Activated CD4-positive, alpha-beta T cell treated with anti-CD3 and anti-CD28 coated beads, Interleukin-2, amount 10 ng/mL, durations not matched to agents 7 days and 5 days (primary cell): ENCODE data around the gene SLC7A6. TPM values are rescaled to one million over a fixed set of nuclear protein-coding genes. Genes with fewer than 3 reads are reported as not detected.

Experiments used
- CTCF ChIA-PET: fragments of 350-600 bp; sonication (Branson Sonifier 250); formaldehyde crosslinking; loops from one replicate; lab custom pipeline; 2021; ENCODE audit warnings: antibody characterized with exemption; lab: Charles Lee
- POLR2A ChIA-PET: fragments of 350-600 bp; sonication (Branson Sonifier 250); formaldehyde crosslinking; loops from one replicate; lab custom pipeline; 2021; ENCODE audit warnings: antibody characterized with exemption; lab: Charles Lee
- DNase-seq: peaks from one replicate; pipeline ENCODE4 v3.0.0-alpha.2; 2020
- H3K27ac Mint-ChIP-seq: one replicate; pipeline ENCODE4 v1.8.0; 2021; ENCODE audit warnings: mild to moderate bottlenecking, moderate library complexity, mixed read lengths
- H3K27me3 Mint-ChIP-seq: one replicate; pipeline ENCODE4 v1.8.0; 2021; ENCODE audit warnings: mixed read lengths
- H3K36me3 Mint-ChIP-seq: one replicate; pipeline ENCODE4 v1.8.0; 2021; ENCODE audit warnings: low read depth, mixed read lengths
- H3K4me1 Mint-ChIP-seq: one replicate; pipeline ENCODE4 v1.8.0; 2021; ENCODE audit warnings: mixed read lengths
- H3K4me3 Mint-ChIP-seq: one replicate; pipeline ENCODE4 v1.8.0; 2021; ENCODE audit warnings: mild to moderate bottlenecking, moderate library complexity, mixed read lengths
- H3K9me3 Mint-ChIP-seq: one replicate; pipeline ENCODE4 v1.8.0; 2021; ENCODE audit warnings: mixed read lengths
- microRNA-seq: library from miRNA; unstranded; fragments of <30 nt; microRNA quantifications from one replicate; pipeline ENCODE4 v1.2.0, GENCODE V29; 2021; ENCODE audit warnings: borderline microRNAs expressed, borderline replicate concordance
- total RNA-seq, 2 experiments: library from RNA; stranded (reverse); gene quantifications; one replicate each; pipeline ENCODE4 v1.2.3, GENCODE V29; 2021

SLC7A6 gene
- total RNA-seq, 2 experiments from 2014 or later = 116 to 130 TPM

- no peak overlapping the region for H3K27ac Mint-ChIP-seq
- H3K9me3 Mint-ChIP-seq = no peaks in the 10 kb centered on the region
- CTCF ChIA-PET = no interaction called here
- peaks cover 68% of the 10 kb centered on the region for H3K36me3 Mint-ChIP-seq
- no peak for DNase-seq
- peaks cover 20% of the 10 kb centered on the region for H3K4me1 Mint-ChIP-seq
- POLR2A ChIA-PET = no interaction called here
- no peak overlapping the region for H3K4me3 Mint-ChIP-seq
- H3K27me3 Mint-ChIP-seq = no peaks in the 10 kb centered on the region
Measured at GRCh38 chr16:68345958-68346635, 81.8 kb downstream of the SLC7A6 start.

DNA sequence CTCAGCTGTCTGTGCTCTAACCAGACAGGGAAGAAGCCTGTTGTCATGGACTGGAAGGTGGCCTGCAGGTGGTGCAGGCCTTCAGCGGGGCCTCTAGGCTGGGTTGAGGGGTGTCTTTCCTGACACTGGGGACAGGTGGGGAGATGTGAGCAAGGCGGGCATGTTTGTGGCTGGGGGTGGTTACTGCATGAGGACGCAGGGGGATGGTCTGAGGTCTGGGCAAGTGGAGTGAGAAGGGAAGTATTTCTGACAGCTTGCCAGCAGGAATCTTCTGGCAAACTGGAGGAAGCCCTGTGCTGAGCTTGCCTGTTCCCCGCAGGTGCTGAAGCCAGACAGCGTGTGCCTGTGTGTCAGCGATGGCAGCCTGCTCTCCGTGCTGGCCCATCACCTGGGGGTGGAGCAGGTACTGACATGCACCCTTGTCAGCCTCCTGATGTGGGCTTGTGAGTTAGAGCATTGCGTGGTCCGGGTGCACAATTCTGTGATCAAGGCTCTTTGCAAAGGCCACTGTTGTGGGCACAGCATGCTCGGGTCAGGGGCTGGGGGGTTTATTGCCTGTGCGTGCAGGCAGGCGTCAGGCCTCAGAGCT, 82.7 kb downstream of the SLC7A6 start:
- CTCF ChIA-PET = interaction anchor here (1.2 to 2.0 kb wide), 2 partner anchors 18 to 85 kb away, joined by 4 to 5 read pairs; no protein-coding TSS in a partner anchor
- Mint-ChIP-seq H3K9me3 (no peaks in the 10 kb centered on the region), H3K27ac (no peak overlapping the region), H3K4me1 (peaks cover 20% of the 10 kb centered on the region), H3K4me3 (no peak overlapping the region), H3K27me3 (no peaks in the 10 kb centered on the region), H3K36me3 (peaks cover 73% of the 10 kb centered on the region)
- POLR2A ChIA-PET = no interaction called here
- no peak for DNase-seq

DNA sequence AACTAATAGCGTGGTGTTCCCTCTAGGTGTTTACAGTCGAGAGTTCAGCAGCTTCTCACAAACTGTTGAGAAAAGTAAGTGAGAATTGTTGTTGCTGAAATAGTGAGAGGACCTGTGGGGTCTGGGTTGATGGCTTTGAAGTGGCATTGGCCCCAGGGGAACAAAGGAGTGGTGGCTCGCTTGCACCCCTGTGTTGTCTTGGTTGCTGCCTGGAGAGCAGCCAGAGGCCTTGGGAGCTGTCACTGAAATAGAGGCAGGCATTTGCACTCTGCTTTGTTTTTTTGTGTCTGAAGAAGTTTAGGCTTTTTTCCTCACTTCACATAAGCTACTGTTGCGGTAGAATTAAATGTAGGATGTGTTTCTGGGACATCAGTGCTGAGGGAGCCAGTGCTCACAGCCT, 83.3 kb downstream of the SLC7A6 start:
- ChIA-PET CTCF (interaction anchor here (1.2 to 2.0 kb wide), 2 partner anchors 19 to 86 kb away, joined by 4 to 5 read pairs; no protein-coding TSS in a partner anchor), POLR2A (no interaction called here)
- Mint-ChIP-seq H3K27ac (no peak overlapping the region), H3K27me3 (no peaks in the 10 kb centered on the region), H3K36me3 (peaks cover 74% of the 10 kb centered on the region), H3K4me1 (peaks cover 20% of the 10 kb centered on the region), H3K4me3 (no peak overlapping the region), H3K9me3 (no peaks in the 10 kb centered on the region)
- no peak for DNase-seq

DNA sequence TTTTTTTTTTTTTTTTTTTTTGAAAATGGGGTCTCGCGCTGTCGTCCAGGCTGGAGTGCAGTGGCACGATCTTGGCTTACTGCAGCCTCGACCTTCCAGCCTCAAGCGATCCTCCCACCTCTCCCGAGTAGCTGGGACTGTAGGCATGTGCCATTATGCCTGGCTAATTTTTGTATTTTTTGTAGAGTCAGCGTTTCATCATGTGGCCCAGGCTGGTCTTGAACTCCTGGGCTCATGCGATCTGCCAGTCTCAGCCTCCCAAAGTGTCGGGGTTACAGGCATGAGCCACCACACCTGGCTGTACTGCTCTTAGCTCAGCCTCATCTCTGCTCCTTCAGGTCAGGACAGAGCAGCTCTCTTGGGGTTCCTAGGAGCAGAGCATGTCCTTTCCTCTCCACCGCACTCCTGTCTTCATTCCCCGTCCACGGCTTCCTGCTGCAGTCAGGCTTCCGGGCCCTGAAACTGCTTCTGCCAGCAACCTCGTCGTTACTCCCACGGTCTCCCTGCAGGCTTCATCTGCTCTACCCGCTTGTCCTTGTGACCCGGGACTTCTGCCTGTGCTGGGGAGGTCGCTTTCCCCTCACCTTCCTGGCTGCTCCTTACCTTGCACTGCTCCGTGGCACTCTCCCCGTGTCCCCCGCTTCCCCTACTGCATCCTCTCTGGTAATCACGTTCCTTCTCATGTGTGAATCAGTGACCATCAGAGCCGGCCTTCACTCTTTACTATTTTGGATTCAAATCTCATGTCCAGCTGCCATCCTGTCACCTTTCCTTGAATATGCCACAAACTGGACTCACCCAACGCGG, 84.5 kb downstream of the SLC7A6 start:
- DNase-seq = no peak
- Mint-ChIP-seq H3K36me3 (peaks cover 75% of the 10 kb centered on the region), H3K4me3 (no peak overlapping the region), H3K4me1 (peaks cover 20% of the 10 kb centered on the region), H3K27ac (no peak overlapping the region), H3K27me3 (no peaks in the 10 kb centered on the region), H3K9me3 (no peaks in the 10 kb centered on the region)
- ChIA-PET CTCF (interaction anchor here (0.7 to 2.0 kb wide), 4 partner anchors 13 to 87 kb away, joined by 3 to 5 read pairs (median 4); partner anchors contain the start of gene SLC7A6), POLR2A (no interaction called here)

DNA sequence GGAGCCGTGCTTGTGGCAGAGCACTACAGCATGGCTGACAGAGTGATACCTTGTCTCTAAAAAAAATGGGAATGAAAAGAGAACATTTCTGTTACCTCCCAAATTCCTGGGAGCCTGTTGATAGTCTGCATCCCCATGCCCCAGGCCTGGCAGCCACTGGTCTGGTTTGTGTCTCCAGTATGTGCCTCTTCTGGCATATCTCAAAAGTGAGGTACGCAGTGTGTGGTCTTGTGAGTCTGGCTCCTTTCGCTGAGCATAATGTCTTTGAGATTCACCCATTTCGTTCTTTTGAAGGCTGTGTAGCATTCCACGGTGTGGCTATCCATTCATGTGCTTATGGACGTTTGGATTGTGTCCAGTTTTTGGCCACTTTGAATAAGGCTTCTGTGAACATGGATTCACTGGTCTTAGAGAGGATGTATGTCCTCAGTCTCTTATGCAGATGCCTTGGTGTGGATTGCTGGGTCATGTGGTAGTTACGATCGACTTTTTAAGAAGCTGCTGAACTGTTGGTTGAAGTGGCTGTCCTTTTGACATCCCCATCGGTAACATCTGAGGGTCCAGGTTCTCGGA, 85.6 kb downstream of the SLC7A6 start:
- CTCF ChIA-PET = interaction anchor here (0.5 to 1.0 kb wide), 2 partner anchors 14 to 127 kb away, joined by 3 read pairs; no protein-coding TSS in a partner anchor
- POLR2A ChIA-PET = no interaction called here
- Mint-ChIP-seq H3K9me3 (no peaks in the 10 kb centered on the region), H3K36me3 (peaks cover 84% of the 10 kb centered on the region), H3K27me3 (peaks cover under 1% of the 10 kb centered on the region), H3K27ac (no peak overlapping the region), H3K4me3 (no peak overlapping the region), H3K4me1 (peaks cover 22% of the 10 kb centered on the region)
- no peak for DNase-seq

GRCh38 chr16:68350813-68351350, 86.6 kb downstream of the SLC7A6 start:
- POLR2A ChIA-PET = no interaction called here
- CTCF ChIA-PET = interaction anchor here (1.3 kb wide), 1 partner anchor 10 kb away, joined by 3 read pairs; no protein-coding TSS in a partner anchor
- Mint-ChIP-seq H3K9me3 (no peaks in the 10 kb centered on the region), H3K4me1 (peaks cover 25% of the 10 kb centered on the region), H3K36me3 (peaks cover 82% of the 10 kb centered on the region), H3K27ac (no peak overlapping the region), H3K27me3 (peaks cover 5% of the 10 kb centered on the region), H3K4me3 (no peak overlapping the region)
- DNase-seq = no peak

Small RNAs within 50 kb of the gene (microRNA-seq; reads per million reads assigned to microRNA genes)
- gene MIR6773 = not detected

Other genes with a start within 250 kb of the SLC7A6 start
- gene DPEP2NB, start 248.6 kb upstream of the SLC7A6 start, total RNA-seq = not detected
- 10 to 100 TPM; 12.9 to 14.4 TPM for gene DDX28, start 241.3 kb upstream of the SLC7A6 start, total RNA-seq
- gene DUS2, start 241.2 kb upstream of the SLC7A6 start, total RNA-seq = 10 to 100 TPM; 21.5 to 23.4 TPM
- gene NFATC3, start 179.2 kb upstream of the SLC7A6 start, total RNA-seq = 100 to 1,000 TPM; 146 to 159 TPM
- gene ESRP2, start 28.4 kb upstream of the SLC7A6 start, total RNA-seq = under 1 TPM in 1 of 2 experiments, not detected in 1; 0.08 TPM
- gene PLA2G15, start 19.2 kb upstream of the SLC7A6 start, total RNA-seq = 10 to 100 TPM in 1 of 2 experiments, 1 to 10 TPM in 1; 8.4 to 10.1 TPM
- 10 to 100 TPM; 25.9 to 28.6 TPM for gene SLC7A6OS, start 46.4 kb downstream of the SLC7A6 start, total RNA-seq
- gene PRMT7, start 46.5 kb downstream of the SLC7A6 start, total RNA-seq = 10 to 100 TPM; 76.9 TPM
- gene SMPD3, start 184.0 kb downstream of the SLC7A6 start, total RNA-seq = 1 to 10 TPM; 4.1 to 4.6 TPM